Brain microvascular endothelial cell (primary cell): Measurements from ENCODE around the gene MAP1B.

Experiments
- DNase-seq: peaks from one replicate; pipeline ENCODE4 v3.0.0-alpha.2; 2020
- H3K27ac ChIP-seq: fragments of 250-450 bp; sonication (Bioruptor Pico); 2 replicates; pipeline ENCODE4 v1.5.1; 2020; ENCODE audit warnings: mild to moderate bottlenecking, moderate library complexity
- H3K27me3 ChIP-seq: fragments of 250-450 bp; sonication (Bioruptor Pico); replicated peaks from 2 replicates; pipeline ENCODE4 v1.5.1; 2020; ENCODE audit warnings: mild to moderate bottlenecking
- H3K36me3 ChIP-seq: fragments of 250-450 bp; sonication (Bioruptor Pico); replicated peaks from 2 replicates; pipeline ENCODE4 v1.5.1; 2020; ENCODE audit warnings: mild to moderate bottlenecking
- H3K4me3 ChIP-seq: 2 replicates; pipeline ENCODE4 v1.5.1; 2011; ENCODE audit warnings: low read depth, mild to moderate bottlenecking, control low read depth, low read length, moderate library complexity
- CTCF ChIP-seq: IDR thresholded peaks from 2 replicates; pipeline ENCODE4 v1.5.1; 2011; ENCODE audit warnings: low read depth, mild to moderate bottlenecking, moderate library complexity, low read length, control low read depth, inconsistent platforms; ENCODE audit errors: missing control alignments
- in situ Hi-C: cut with HindIII; loops from 2 replicates; pipeline ENCODE4 v1.10.0; 2017; ENCODE audit warnings: low sequenced_read_pairs, low pct_ligation_motif_present

The MAP1B gene

GRCh38 chr5:72066705-72067107, 40.6 kb upstream of the MAP1B start:
- Histone ChIP-seq H3K27ac (peak overlapping the region; percentile 67), H3K36me3 (no peaks in the 10 kb centered on the region), H3K4me3 (no peak overlapping the region), H3K27me3 (no peaks in the 10 kb centered on the region)
- no peak for TF ChIP-seq CTCF
- in situ Hi-C loops: no loop called here
- peak; percentile 89 for DNase-seq

- DNase-seq: peak; percentile 82
- Histone ChIP-seq H3K4me3 (no peak overlapping the region), H3K27me3 (no peaks in the 10 kb centered on the region), H3K36me3 (no peaks in the 10 kb centered on the region), H3K27ac (peak overlapping the region; percentile 67)
- in situ Hi-C loops: no loop called here
- TF ChIP-seq CTCF: no peak
Observed at GRCh38 chr5:72067682-72068470, 39.4 kb upstream of the MAP1B start.

GRCh38 chr5:72070529-72070928, 36.7 kb upstream of the MAP1B start:
- no peak for DNase-seq
- H3K36me3 ChIP-seq: no peaks in the 10 kb centered on the region
- in situ Hi-C loops: no loop called here
- no peak for TF ChIP-seq CTCF
- no peak overlapping the region for H3K4me3 ChIP-seq
- H3K27ac ChIP-seq: no peak overlapping the region
- H3K27me3 ChIP-seq: no peaks in the 10 kb centered on the region

GRCh38 chr5:72071906-72072305, 35.4 kb upstream of the MAP1B start:
- H3K36me3 ChIP-seq: no peaks in the 10 kb centered on the region
- no peak for DNase-seq
- H3K4me3 ChIP-seq: no peak overlapping the region
- H3K27me3 ChIP-seq: no peaks in the 10 kb centered on the region
- H3K27ac ChIP-seq: no peak overlapping the region
- in situ Hi-C loops: no loop called here
- TF ChIP-seq CTCF: no peak

- no peak overlapping the region for H3K27ac ChIP-seq
- TF ChIP-seq CTCF: no peak
- no peaks in the 10 kb centered on the region for H3K36me3 ChIP-seq
- no peak for DNase-seq
- no peak overlapping the region for H3K4me3 ChIP-seq
- no peaks in the 10 kb centered on the region for H3K27me3 ChIP-seq
- in situ Hi-C loops: no loop called here
Observed at GRCh38 chr5:72074251-72074650, 33.0 kb upstream of the MAP1B start.

- in situ Hi-C loops: no loop called here
- DNase-seq: no peak
- TF ChIP-seq CTCF: no peak
- Histone ChIP-seq H3K27me3 (no peaks in the 10 kb centered on the region), H3K36me3 (no peaks in the 10 kb centered on the region), H3K27ac (no peak overlapping the region), H3K4me3 (no peak overlapping the region)
Observed at GRCh38 chr5:72075461-72075860, 31.8 kb upstream of the MAP1B start.
